GM23248 (cell line): ENCODE results near the gene PIEZO2.

Experiments
- EZH2 ChIP-seq: fragments of 200-600 bp; sonication (generic); IDR thresholded peaks from 2 replicates; pipeline ENCODE4 v1.6.1; 2018; ENCODE audit warnings: antibody characterized with exemption, mild to moderate bottlenecking; ENCODE audit not compliant: insufficient read depth, poor library complexity, severe bottlenecking
- EZH2phosphoT487 ChIP-seq: fragments of 200-600 bp; sonication (generic); IDR thresholded peaks from 2 replicates; pipeline ENCODE4 v1.6.1; 2018; ENCODE audit warnings: antibody characterized with exemption, moderate library complexity, mild to moderate bottlenecking, low read depth; ENCODE audit not compliant: insufficient read depth

- TF ChIP-seq EZH2 (no peak), EZH2phosphoT487 (no peak)
Measured at GRCh38 chr18:10723496-10723895, 425.9 kb downstream of the PIEZO2 start.
